Hepatocyte (in vitro differentiated cells): ENCODE results near the gene CIDEA. TPM values are rescaled to one million over a fixed set of nuclear protein-coding genes. Genes with fewer than 3 reads are reported as not detected.

Experiments used
- DNase-seq: peaks from one replicate; pipeline ENCODE4 v3.0.0-alpha.2; 2016; ENCODE audit warnings: low spot score
- H2AFZ ChIP-seq: fragments of 200-600 bp; sonication (generic); 2 replicates; pipeline ENCODE4 v1.6.0; 2016; ENCODE audit warnings: antibody characterized with exemption, mild to moderate bottlenecking
- H3K27ac ChIP-seq: fragments of 200-600 bp; sonication (generic); 2 replicates; pipeline ENCODE4 v1.5.1; 2016; ENCODE audit warnings: mild to moderate bottlenecking
- H3K27me3 ChIP-seq: fragments of 200-600 bp; sonication (generic); 2 replicates; pipeline ENCODE4 v1.6.1; 2016
- H3K36me3 ChIP-seq: fragments of 200-600 bp; sonication (generic); replicated peaks from 2 replicates; pipeline ENCODE4 v1.5.1; 2016; ENCODE audit warnings: low read depth; ENCODE audit not compliant: insufficient read depth
- H3K4me1 ChIP-seq: fragments of 200-600 bp; sonication (generic); 2 replicates; pipeline ENCODE4 v1.5.1; 2016; ENCODE audit warnings: mild to moderate bottlenecking, moderate library complexity; ENCODE audit not compliant: insufficient read depth
- H3K4me2 ChIP-seq: fragments of 200-600 bp; sonication (generic); 2 replicates; pipeline ENCODE4 v1.6.0; 2016
- H3K4me3 ChIP-seq: fragments of 200-600 bp; sonication (generic); 2 replicates; pipeline ENCODE4 v1.5.1; 2016; ENCODE audit warnings: mild to moderate bottlenecking
- H3K79me2 ChIP-seq: fragments of 200-600 bp; sonication (generic); 2 replicates; pipeline ENCODE4 v1.6.0; 2017; ENCODE audit warnings: mild to moderate bottlenecking
- H3K9me2 ChIP-seq: fragments of 200-600 bp; sonication (generic); replicated peaks from 2 replicates; pipeline ENCODE4 v1.6.0; 2017; ENCODE audit warnings: mild to moderate bottlenecking; ENCODE audit not compliant: insufficient read depth
- H3K9me3 ChIP-seq: fragments of 200-600 bp; sonication (generic); 2 replicates; pipeline ENCODE4 v1.5.1; 2016; ENCODE audit warnings: low read depth, mild to moderate bottlenecking
- H4K20me1 ChIP-seq: fragments of 200-600 bp; sonication (generic); 2 replicates; pipeline ENCODE4 v1.6.0; 2016; ENCODE audit warnings: mild to moderate bottlenecking; ENCODE audit not compliant: insufficient read depth, poor library complexity, severe bottlenecking
- CTCF ChIP-seq: fragments of 200-600 bp; sonication (generic); IDR thresholded peaks from 2 replicates; pipeline ENCODE4 v1.5.1; 2016; ENCODE audit warnings: antibody characterized with exemption, mild to moderate bottlenecking; ENCODE audit not compliant: poor library complexity
- EZH2 ChIP-seq: fragments of 200-600 bp; sonication (generic); IDR thresholded peaks from 2 replicates; pipeline ENCODE4 v1.6.1; 2016; ENCODE audit warnings: antibody characterized with exemption, mild to moderate bottlenecking, borderline replicate concordance
- EZH2phosphoT487 ChIP-seq: fragments of 200-600 bp; sonication (generic); IDR thresholded peaks from one replicate; pipeline ENCODE4 v1.6.1; 2018; ENCODE audit warnings: antibody characterized with exemption, mild to moderate bottlenecking, low read depth, moderate library complexity; ENCODE audit not compliant: unreplicated experiment, severe bottlenecking
- WGBS: methylation state at CpG from one replicate; pipeline ENCODE4 v1.1.6; 2016; ENCODE audit warnings: low lambda C conversion rate; ENCODE audit errors: missing lambda C conversion rate; 5-methylcytosine and 5-hydroxymethylcytosine counted together
- polyA plus RNA-seq: library from polyadenylated mRNA; unstranded; fragments of >200 nt; fragmentation: Nextera tagmentation; extraction: Ambion mirVana; gene quantifications from 2 replicates; pipeline ENCODE4 v1.2.1, GENCODE V29; 2016
- small RNA-seq: library from RNA; depleted of rRNA; stranded (forward); fragments of <200 nt; gene quantifications from one replicate; pipeline ENCODE3, GENCODE V24; 2014
- total RNA-seq: library from RNA; depleted of rRNA; stranded (reverse); fragments of >200 nt; gene quantifications from 2 replicates; pipeline ENCODE4 v1.2.3, GENCODE V29; 2014

The CIDEA gene
- total and polyA plus RNA-seq, 2 experiments from 2014 or later, result not detected

GRCh38 chr18:12325726-12326245 lies 71.6 kb downstream of the CIDEA start:
- no peaks in the 10 kb centered on the region for H3K9me2 ChIP-seq
- no peaks in the 10 kb centered on the region for H4K20me1 ChIP-seq
- no peaks in the 10 kb centered on the region for H3K9me3 ChIP-seq
- no peak for DNase-seq
- H3K36me3 ChIP-seq, result no peaks in the 10 kb centered on the region
- WGBS, result 99% methylated on average over 28 of the region's 29 CpGs
- H3K4me2 ChIP-seq, result no peak overlapping the region
- no peak overlapping the region for H3K27ac ChIP-seq
- no peaks in the 10 kb centered on the region for H3K27me3 ChIP-seq
- H3K4me1 ChIP-seq, result no peaks in the 10 kb centered on the region
- no peak overlapping the region for H2AFZ ChIP-seq
- TF ChIP-seq EZH2phosphoT487 (no peak), EZH2 (no peak), CTCF (no peak)
- no peak overlapping the region for H3K4me3 ChIP-seq
- H3K79me2 ChIP-seq, result no peaks in the 10 kb centered on the region

DNA sequence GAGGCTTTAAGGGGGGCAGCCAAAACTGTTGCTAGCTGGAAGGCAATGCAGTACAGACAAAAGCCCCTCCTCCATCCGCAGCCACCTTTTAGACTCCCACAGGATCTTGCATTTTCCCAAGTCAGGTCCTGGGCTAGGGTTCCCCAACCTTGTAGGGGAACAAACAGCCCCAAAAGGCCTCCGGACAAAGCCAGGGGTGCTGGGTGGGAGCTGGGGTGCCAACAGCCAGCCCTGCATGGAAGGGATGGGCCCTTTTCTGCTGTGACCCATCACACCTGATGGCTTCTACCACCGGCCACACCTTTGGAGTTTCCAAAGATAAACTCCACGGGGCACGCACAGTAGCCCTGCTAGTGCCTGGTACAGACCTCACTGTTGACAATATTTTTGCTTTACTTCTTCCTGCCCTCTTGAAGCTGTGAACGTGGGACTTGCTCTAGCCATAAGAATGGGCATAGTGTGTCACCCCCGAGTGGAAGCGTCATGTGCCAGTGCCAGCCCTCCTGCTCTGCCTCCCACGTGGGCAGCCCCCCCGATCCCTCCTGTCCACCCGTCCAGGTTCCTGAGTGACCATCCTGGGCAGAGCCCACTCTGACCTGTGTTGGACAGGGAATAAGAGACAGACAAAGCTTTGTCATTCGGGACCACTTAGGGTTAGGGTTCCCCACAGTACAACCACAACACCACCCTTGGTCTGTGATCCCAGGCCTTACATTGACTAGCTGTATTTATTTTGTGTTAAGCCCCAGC lies 72.7 kb downstream of the CIDEA start:
- Histone ChIP-seq H3K27me3 (no peaks in the 10 kb centered on the region), H2AFZ (no peak overlapping the region), H3K4me3 (no peak overlapping the region), H3K36me3 (no peaks in the 10 kb centered on the region), H4K20me1 (no peaks in the 10 kb centered on the region), H3K4me2 (no peak overlapping the region), H3K9me3 (no peaks in the 10 kb centered on the region), H3K27ac (no peak overlapping the region), H3K4me1 (no peaks in the 10 kb centered on the region), H3K9me2 (no peaks in the 10 kb centered on the region), H3K79me2 (no peaks in the 10 kb centered on the region)
- DNase-seq, result no peak
- 98% methylated on average over 11 of the region's 12 CpGs for WGBS
- TF ChIP-seq EZH2, result no peak
- TF ChIP-seq CTCF, result no peak
- TF ChIP-seq EZH2phosphoT487, result no peak

Small RNA genes lying within 50 kb of the gene (small RNA-seq; reads per million reads assigned to genes)
- gene RNU6-170P, result not detected

Other genes starting within 250 kb of the CIDEA start
- gene ANKRD62, start 160.5 kb upstream of the CIDEA start, total RNA-seq, result not detected in 2 replicates
- gene ANKRD62, start 160.5 kb upstream of the CIDEA start, polyA plus RNA-seq, result not detected in 2 replicates
- 68.6 and 86.1 TPM in 2 replicates for gene TUBB6, start 53.9 kb downstream of the CIDEA start, total RNA-seq
- gene TUBB6, start 53.9 kb downstream of the CIDEA start, polyA plus RNA-seq, result 96.3 and 109 TPM in 2 replicates
- gene AFG3L2, start 122.9 kb downstream of the CIDEA start, total RNA-seq, result 60.2 and 60.8 TPM in 2 replicates
- gene AFG3L2, start 122.9 kb downstream of the CIDEA start, polyA plus RNA-seq, result 43.0 and 44.1 TPM in 2 replicates
- 0.90 and 2.5 TPM in 2 replicates for gene PRELID3A, start 153.6 kb downstream of the CIDEA start, total RNA-seq
- 0.36 and 0.38 TPM in 2 replicates for gene PRELID3A, start 153.6 kb downstream of the CIDEA start, polyA plus RNA-seq